Calu3 (cell line): ENCODE results near the gene NTS. TPM values are rescaled to one million over a fixed set of nuclear protein-coding genes. Genes with fewer than 3 reads are reported as not detected.

Source experiments
- BruUV-seq: library from RNA; stranded (reverse); fragments of 400-500 nt; replicated peaks from 2 replicates; lab custom pipeline; 2021; lab: Mats Ljungman, UMichigan
- CTCF ChIA-PET: fragments of 300-600 bp; sonication (Branson Sonifier 250); formaldehyde crosslinking; loops from one replicate; lab custom pipeline; 2022; ENCODE audit warnings: antibody characterized with exemption; lab: Charles Lee
- DNase-seq: peaks from one replicate; pipeline ENCODE4 v3.0.0; 2022
- H3K27ac Mint-ChIP-seq: one replicate; pipeline ENCODE4 v1.8.0; 2022; ENCODE audit warnings: mixed read lengths; ENCODE audit not compliant: unreplicated experiment
- H3K27me3 Mint-ChIP-seq: one replicate; pipeline ENCODE4 v1.8.0; 2022; ENCODE audit warnings: mixed read lengths; ENCODE audit not compliant: unreplicated experiment
- H3K36me3 Mint-ChIP-seq: one replicate; pipeline ENCODE4 v1.8.0; 2022; ENCODE audit warnings: mild to moderate bottlenecking, moderate library complexity, mixed read lengths; ENCODE audit not compliant: insufficient read depth, unreplicated experiment
- H3K4me1 Mint-ChIP-seq: one replicate; pipeline ENCODE4 v1.8.0; 2022; ENCODE audit warnings: mild to moderate bottlenecking, low read depth, mixed read lengths; ENCODE audit not compliant: unreplicated experiment
- H3K4me3 Mint-ChIP-seq: one replicate; pipeline ENCODE4 v1.8.0; 2022; ENCODE audit warnings: mild to moderate bottlenecking, low read depth, moderate library complexity, mixed read lengths; ENCODE audit not compliant: unreplicated experiment
- H3K9me3 Mint-ChIP-seq: one replicate; pipeline ENCODE4 v1.8.0; 2022; ENCODE audit warnings: low read depth, mixed read lengths; ENCODE audit not compliant: unreplicated experiment
- intact Hi-C: fragments of 100-400 bp; cut with micrococcal nuclease; formaldehyde crosslinking; loops from one replicate; pipeline ENCODE4 v1.10.0; 2022; ENCODE audit not compliant: unreplicated experiment
- total RNA-seq: library from RNA; stranded (reverse); gene quantifications from 2 replicates; pipeline ENCODE4 v1.2.3, GENCODE V29; 2022
- TF ChIP-seq, protein P1 (sequence below): fragments of 200-600 bp; IDR thresholded peaks from one replicate; pipeline ENCODE4 v1.8.0; 2022; ENCODE audit warnings: antibody characterized with exemption; ENCODE audit not compliant: unreplicated experiment

Gene NTS
- total RNA-seq, 1 experiment from 2014 or later = not detected

DNA sequence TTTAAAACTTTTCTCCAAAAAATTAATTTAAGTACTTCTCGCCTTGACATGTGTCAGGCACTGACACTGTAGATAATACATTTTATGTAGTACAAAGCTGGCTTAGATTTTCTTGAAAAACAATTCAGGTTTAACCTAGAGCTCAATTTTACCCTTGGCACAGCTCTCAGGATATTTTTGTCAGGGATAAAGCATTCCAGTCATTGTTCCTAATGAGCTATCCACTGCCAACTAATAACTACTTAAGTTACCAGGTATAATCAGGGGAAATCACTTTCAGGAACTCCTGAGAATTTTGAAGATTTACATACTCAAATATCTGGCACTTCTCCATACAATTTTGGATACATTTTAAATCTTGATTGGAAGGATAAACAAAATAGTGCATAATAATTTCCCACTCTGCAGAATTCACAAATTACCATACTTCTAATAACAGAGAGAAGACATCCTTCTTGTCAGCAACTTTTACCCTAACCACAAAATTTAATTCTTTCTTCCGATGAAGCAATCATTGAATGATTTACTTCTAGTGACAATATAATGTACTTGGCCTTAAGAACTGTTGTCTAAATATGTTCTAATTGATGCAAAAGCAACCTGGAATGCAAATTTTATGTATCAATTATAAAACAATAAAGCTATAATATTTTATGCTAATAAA lies 42.6 kb upstream of the NTS start:
- TF ChIP-seq, protein P1, sequence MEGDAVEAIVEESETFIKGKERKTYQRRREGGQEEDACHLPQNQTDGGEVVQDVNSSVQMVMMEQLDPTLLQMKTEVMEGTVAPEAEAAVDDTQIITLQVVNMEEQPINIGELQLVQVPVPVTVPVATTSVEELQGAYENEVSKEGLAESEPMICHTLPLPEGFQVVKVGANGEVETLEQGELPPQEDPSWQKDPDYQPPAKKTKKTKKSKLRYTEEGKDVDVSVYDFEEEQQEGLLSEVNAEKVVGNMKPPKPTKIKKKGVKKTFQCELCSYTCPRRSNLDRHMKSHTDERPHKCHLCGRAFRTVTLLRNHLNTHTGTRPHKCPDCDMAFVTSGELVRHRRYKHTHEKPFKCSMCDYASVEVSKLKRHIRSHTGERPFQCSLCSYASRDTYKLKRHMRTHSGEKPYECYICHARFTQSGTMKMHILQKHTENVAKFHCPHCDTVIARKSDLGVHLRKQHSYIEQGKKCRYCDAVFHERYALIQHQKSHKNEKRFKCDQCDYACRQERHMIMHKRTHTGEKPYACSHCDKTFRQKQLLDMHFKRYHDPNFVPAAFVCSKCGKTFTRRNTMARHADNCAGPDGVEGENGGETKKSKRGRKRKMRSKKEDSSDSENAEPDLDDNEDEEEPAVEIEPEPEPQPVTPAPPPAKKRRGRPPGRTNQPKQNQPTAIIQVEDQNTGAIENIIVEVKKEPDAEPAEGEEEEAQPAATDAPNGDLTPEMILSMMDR = no peak
- Mint-ChIP-seq H3K4me3 (no peak overlapping the region), H3K27me3 (no peaks in the 10 kb centered on the region), H3K36me3 (peaks cover 15% of the 10 kb centered on the region), H3K4me1 (peaks cover 37% of the 10 kb centered on the region), H3K27ac (no peak overlapping the region), H3K9me3 (no peaks in the 10 kb centered on the region)
- no TSS peak for BruUV-seq
- intact Hi-C loops = no loop called here
- CTCF ChIA-PET = no interaction called here
- no peak for DNase-seq

DNA sequence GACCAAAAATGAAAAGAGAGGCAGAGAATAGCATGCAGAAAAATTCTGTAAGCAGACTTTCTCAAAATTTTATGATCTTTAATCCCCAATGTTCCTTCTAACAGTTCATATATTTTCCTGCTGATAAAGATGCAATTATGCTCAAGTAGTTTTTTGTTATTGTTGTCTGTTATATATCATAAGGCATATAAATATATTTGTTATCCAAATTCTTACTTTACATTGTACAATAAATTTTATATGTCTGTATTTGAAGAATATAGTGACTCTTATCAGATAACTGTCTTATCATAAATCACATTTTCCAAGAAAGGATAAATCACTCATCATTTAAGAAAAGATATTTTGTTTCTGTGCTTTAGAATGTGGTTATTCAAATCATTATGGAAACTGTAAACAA lies 40.5 kb upstream of the NTS start:
- Mint-ChIP-seq H3K4me1 (peaks cover 33% of the 10 kb centered on the region), H3K27ac (no peak overlapping the region), H3K9me3 (no peaks in the 10 kb centered on the region), H3K36me3 (peaks cover 22% of the 10 kb centered on the region), H3K27me3 (no peaks in the 10 kb centered on the region), H3K4me3 (no peak overlapping the region)
- intact Hi-C loops = no loop called here
- CTCF ChIA-PET = no interaction called here
- no TSS peak for BruUV-seq
- TF ChIP-seq, protein P1 = no peak
- DNase-seq = no peak

DNA sequence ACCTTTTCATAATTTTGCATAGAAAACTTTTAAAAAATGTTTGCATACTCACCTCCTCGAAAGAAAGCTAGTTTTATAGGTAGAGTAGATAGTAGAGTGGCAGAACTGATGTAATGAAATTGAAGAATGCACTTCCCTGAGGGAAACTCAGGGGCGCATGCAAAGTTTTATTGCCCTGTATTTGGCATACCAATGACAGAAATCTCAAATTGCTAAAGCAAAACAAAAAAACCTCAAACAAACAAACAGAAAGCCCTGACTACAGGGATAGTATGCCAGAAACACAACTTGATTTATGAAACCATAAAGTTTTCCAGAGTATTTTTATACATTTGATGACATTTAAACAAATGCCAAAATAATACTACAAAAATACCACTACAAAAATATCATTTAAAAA lies 39.7 kb upstream of the NTS start:
- Mint-ChIP-seq H3K27me3 (no peaks in the 10 kb centered on the region), H3K4me3 (peak overlapping the region; percentile 34), H3K36me3 (peaks cover 22% of the 10 kb centered on the region), H3K4me1 (peaks cover 30% of the 10 kb centered on the region), H3K27ac (no peak overlapping the region), H3K9me3 (no peaks in the 10 kb centered on the region)
- no TSS peak for BruUV-seq
- CTCF ChIA-PET = no interaction called here
- DNase-seq = no peak
- TF ChIP-seq, protein P1 = no peak
- intact Hi-C loops = no loop called here

DNA sequence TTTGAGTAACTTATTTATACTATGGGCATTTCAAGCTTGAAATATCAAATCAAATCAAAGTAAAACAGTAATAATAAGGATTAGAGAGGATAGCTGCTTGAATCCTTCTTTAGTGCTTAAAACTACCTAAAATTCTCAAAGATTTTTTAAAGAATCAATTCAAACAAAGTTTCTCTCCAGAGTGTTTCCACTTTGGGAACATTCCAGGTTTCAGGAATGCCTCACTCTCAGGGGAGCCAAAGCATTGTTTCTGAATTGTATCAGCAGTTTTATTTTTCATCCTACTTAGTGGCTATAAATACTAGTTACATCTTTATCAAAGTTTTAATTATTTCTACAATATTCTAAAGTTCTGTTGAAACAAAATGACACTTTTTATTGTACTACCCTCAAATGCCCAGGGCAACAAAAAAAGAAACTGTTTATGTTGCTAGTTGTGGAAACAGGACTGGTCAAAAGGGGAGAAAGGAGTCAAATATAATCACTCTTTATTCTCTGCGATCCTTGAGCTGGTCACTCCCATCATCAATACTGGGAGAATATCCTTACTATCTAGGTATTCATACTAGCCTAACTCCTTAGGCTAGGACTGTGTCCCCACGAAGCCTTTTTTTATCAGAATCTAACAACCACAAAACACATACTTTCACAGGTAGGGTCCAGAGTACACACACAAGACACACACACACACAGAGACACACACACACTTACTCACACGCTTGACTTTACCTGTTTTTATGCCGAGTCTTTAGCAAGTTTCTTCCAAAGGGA lies 38.5 kb upstream of the NTS start:
- intact Hi-C loops = loop anchor here (2.0 kb wide), 1 partner anchor 13 kb away; no protein-coding TSS in a partner anchor
- Mint-ChIP-seq H3K4me1 (peaks cover 20% of the 10 kb centered on the region), H3K27ac (peak overlapping the region; percentile 93), H3K4me3 (peak overlapping the region; percentile 90), H3K9me3 (no peaks in the 10 kb centered on the region), H3K27me3 (no peaks in the 10 kb centered on the region), H3K36me3 (peaks cover 22% of the 10 kb centered on the region)
- BruUV-seq = TSS peak; percentile 50
- DNase-seq = no peak
- CTCF ChIA-PET = interaction anchor here (0.6 to 2.3 kb wide), 7 partner anchors 12 to 300 kb away, joined by 3 to 13 read pairs (median 5); no protein-coding TSS in a partner anchor
- TF ChIP-seq, protein P1 = no peak
